GM19395 (cell line): ENCODE results near the gene DUSP22.
"Not testable (repeated sequence)": the region's sequence is repeated elsewhere in the genome, so short reads cannot be mapped to it uniquely, and the experiment has no call there.

Experiments
- ATAC-seq: cut with Tn5 transposase; IDR thresholded peaks from one replicate; pipeline ENCODE4 v1.9.1; 2021; ENCODE audit warnings: mild to moderate bottlenecking, moderate library complexity; ENCODE audit not compliant: unreplicated experiment

DUSP22 gene, protein sequence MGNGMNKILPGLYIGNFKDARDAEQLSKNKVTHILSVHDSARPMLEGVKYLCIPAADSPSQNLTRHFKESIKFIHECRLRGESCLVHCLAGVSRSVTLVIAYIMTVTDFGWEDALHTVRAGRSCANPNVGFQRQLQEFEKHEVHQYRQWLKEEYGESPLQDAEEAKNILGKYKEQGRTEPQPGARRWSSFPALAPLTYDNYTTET

GRCh38 chr6:291697-292505, at the start of gene DUSP22:
TSS of gene DUSP22 (plus strand) at chr6:292487. CDS start at chr6:292540, 53 bp downstream.
- peak; percentile 44 for ATAC-seq

DNA sequence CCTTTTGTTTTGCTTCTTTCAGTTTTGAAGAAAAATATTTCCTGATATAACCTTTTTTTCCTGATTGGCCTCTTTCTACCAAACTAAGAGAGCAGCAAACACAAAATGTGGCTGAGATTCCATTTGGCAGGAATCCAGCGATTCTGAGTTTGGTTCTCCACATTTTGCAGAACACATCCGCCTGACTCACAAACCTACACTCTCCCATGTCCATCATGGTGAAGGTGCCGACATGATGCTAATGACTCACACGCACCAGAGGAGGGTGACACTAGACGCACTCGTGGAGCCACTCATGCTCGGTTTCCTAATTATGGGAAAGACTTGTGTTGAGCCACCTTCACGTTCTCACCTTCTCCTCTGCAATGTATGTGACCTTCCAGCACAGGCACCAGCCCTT, 45.9 kb upstream of the DUSP22 start:
- ATAC-seq: no peak

DNA sequence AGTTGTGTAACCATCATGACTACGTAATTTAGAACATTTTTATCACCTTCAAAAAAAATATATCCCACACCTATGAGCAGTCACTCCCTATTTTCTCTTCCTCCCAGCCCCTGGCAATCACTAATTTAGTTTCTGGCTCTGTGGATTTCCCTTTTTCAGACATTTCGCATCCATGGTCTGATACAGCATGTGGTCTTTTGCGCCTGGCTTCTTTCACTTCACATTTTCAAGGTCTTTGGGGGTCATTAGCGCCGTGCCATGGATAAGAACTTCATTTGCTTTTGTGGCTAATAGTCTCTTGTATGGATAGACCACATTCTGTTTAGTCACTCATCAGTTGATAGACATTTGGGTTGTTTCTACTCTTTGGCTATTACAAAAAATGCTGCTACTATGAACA, 44.9 kb upstream of the DUSP22 start:
- no peak for ATAC-seq

DNA sequence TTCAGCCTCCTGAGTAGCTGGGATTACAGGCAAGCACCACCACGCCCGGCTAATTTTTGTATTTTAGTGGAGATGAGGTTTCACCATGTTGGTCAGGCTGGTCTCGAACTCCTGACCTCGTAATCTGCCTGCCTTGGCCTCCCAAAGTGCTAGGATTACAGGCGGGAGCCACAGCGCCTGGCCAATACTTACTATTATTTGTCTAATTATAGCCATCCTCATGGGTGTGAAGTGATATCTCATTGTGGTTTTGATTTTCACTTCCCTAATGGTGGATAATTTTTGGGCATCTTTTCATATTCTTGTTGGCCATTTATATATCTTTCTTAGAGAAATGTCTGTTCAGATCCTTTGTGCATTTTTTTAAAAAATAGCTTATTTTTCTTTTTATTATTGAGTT, 44.2 kb upstream of the DUSP22 start:
- not testable (repeated sequence) for ATAC-seq

DNA sequence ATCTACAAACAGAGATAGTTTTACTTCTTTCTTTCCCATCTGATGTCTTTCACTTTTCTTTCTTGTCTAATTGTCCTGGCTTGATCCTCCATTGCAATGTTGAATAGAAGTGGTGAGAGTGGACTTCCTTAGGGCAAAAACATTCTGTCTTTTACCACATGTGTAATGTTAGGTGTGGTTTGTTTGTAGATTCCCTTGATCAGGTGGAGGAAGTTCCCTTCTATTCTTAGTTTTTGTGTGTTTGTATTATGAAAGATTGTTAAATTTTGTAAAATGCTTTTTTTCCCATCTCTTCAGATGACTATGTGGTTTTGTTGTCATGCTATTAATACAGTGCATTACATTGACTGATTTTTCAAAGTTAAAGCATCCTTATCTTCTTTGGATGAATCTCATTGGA, 41.6 kb upstream of the DUSP22 start:
- no peak for ATAC-seq

DNA sequence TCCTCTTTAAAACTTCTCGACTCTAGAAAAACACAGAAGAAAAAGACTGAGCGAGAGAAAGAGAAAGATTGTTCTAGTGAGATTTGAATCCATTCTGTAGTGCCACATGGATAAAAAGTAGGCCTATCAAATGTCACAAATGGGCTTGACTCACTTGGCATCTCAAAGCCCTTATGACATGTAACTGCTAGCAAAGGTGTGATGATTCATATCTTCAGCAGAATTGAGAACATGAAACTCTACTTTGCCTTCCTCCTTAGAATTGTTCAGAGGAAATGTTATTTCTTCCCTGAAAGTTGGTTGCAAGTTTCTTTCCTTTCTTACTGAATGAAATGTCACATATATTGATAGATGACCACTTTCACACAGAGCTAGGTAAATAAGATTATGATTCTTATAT, 40.4 kb upstream of the DUSP22 start:
- peak; percentile 56 for ATAC-seq

- peak; percentile 43 for ATAC-seq
Observed at GRCh38 chr6:252775-253535, 39.3 kb upstream of the DUSP22 start.

GRCh38 chr6:254016-254415, 38.3 kb upstream of the DUSP22 start:
- ATAC-seq: no peak

- ATAC-seq: no peak
Observed at GRCh38 chr6:255041-255750, 37.1 kb upstream of the DUSP22 start.

DNA sequence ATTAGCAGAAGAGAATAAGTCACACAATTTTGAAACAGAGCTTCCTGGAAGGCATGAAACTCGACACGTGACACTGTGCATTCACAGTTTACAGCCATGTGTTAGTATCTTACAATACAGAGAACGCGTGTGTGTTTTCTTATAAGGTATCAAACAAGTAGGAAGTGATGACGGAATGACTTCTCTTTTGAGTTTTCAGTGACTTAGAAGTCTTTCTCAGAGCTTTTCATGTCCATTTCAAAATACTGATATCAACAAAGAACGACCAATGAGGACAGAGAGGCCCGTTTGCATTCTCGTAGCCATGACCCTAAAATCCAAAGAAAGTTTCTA, 36.6 kb upstream of the DUSP22 start:
- no peak for ATAC-seq

DNA sequence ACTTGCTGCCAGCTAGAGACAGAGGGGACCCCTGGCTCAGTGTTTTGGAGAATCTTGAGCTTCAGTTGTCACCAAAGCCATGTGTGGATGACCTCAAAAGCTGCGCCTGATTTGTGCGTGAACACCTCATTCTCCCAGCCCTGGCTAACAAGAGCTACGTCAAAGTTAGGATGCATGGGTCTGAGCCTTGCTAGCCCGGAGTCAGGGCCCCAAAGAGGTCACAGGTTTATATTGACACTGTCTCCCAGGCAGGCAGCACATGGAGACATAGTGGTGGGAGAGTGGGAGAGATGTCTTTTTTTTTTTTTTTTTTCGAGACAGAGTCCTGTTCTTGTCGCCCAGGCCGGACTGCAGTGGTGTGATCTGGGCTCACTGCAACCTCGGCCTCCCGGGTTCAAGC, 36.1 kb upstream of the DUSP22 start:
- no peak for ATAC-seq

DNA sequence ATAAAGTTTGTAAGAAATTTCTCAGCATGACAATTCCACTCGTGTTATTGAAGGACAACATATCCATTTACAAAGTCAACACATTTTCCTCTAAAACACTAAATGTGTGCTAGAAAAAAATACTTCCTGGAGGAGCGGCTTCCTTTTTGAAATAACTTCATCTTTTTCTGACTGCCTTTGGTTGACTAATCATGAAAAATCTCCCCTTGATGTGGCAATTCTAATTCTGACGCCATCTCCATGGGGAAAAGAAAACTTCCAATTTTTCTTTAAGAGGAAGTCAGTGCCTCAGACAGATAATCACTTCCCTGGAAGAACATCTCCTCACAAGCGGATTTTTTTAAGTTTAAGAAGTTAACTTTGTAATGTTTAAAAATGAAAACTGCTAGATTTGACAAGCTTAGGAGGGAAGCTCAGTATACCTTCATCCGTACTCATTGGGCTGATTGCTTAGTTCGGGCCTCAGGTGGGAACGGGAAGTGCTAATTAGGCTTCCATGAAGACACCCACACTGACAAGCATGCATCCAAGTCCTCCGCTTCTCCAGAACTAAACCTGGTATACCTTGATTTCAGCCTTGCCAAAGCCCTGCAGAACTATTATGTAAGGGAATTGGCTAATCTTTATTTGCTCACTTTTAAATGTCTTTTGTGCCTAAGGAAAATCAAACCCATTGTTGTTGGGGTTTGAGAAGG, 35.1 kb upstream of the DUSP22 start:
- ATAC-seq: no peak

DNA sequence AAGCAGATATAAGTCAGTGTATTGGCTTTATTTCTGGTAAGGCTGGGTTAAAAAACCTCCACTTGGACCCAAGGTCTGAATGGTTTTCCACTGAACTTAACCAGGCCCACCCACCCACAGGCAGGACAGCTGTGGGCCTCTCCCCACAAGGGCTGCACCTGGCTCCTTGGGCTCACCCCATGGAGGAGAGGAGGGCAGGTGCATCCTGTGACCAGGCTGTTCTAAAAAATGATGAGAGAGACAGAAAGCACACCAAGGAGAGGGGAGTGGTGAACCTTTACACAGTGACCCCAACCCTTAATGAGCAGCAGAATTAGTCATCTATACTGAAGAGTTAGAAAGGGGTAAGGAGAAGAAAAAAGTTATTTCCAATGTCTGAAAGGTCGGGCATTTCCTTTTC, 34.5 kb upstream of the DUSP22 start:
- ATAC-seq: no peak

DNA sequence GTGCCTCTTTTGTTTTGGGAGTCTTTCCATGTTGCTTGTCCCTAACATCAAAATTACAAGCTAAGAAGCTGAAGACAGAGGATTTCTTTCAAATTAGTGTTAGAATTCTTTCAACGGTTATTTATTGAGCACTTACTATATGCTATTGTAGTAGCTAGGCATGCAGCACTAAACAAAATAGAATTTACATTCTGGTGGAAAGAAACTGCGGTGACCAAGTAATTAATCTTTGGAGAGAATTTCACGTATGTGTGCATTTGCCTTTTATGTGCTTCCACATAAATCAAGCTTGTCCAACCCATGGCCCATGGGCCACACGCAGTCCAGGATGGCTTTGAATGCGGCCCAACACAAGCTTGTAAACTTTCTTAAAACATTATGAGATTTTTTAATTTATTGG, 33.0 kb upstream of the DUSP22 start:
- ATAC-seq: no peak

DNA sequence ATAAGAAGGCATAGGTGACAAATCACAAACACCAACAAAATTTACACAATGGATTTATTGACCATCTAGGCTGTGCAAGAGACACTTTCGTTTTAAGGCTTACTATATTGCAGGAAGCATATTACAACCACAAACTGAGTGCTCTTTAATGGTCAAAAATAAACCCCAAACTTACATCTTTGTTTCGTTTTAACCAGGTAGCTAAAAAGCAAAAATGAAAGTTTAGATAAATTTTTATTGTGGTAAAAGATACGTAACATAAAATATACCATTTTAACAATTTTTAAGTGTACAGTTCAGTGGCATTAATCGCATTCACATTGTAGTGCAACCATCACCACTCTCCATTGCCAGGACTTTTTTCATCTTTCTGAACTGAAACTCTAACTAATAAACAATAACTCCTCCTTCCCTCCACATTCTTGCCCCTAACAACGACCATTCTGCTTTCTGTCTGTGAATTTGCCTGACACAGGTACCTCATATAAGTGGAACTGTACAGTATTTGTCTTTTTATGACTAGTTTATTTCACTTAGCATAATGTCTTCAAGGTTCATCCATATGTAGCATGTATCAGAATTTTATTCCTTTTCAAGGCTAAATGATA, 32.3 kb upstream of the DUSP22 start:
- ATAC-seq: peak; percentile 92

GRCh38 chr6:264626-265025, 27.7 kb upstream of the DUSP22 start:
- no peak for ATAC-seq

DNA sequence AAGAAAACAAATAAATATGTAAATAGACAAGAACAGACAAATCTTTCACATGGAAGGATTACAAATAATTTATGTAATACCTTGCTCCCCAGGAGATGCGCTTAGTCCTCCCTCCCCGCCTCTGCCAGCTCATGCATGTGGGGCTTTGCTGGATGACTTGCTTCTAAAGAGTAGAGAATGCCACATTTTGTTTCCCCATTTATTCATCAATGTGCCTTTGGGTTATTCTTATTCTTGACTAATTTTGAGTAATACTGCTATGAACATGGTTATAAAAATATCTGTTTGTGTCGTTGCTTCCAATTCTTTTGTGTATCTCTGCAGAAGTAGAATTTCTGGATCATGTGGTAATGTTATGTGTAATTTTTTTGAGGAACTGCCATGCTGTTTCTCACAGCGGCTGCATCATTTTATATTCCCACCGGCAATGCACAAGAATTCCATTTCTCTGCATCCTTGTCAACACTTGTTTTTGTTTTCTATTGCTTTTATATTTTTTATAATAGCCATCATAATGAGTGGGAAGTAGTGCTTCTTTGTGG, 23.8 kb upstream of the DUSP22 start:
- no peak for ATAC-seq

GRCh38 chr6:273551-274058, 18.7 kb upstream of the DUSP22 start:
- ATAC-seq: no peak

- ATAC-seq: no peak
Observed at GRCh38 chr6:277746-278145, 14.5 kb upstream of the DUSP22 start.

DNA sequence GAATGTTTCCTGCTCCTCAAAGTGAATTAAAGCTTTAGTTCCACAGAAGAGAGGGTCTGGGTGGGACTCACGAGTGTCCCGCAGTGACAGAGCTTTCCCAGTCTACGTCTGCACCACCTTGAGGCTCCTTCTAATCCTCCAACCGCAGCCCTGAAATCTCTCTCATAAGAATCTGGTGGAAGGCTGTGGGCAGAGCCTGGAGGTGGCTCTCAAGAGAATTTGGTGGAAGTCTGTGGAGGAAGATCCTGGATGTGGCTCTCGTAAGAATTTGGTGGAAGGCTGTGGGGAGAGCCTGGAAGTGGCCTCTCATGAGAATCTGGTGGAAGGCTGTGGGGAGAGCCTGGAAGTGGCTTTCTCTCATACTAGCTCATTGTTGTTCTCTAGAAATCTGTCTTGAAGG, 13.8 kb upstream of the DUSP22 start:
- no peak for ATAC-seq
